NT2/D1 (cell line): ENCODE results near the gene SCARB2.

Experiments used
- DNase-seq: peaks from one replicate; pipeline ENCODE4 v3.0.0-alpha.2; 2011; ENCODE audit warnings: low read depth, low spot score
- H3K27me3 ChIP-seq: 2 replicates; pipeline ENCODE4 v1.6.0; 2011; ENCODE audit warnings: mild to moderate bottlenecking; ENCODE audit not compliant: insufficient read length, insufficient read depth
- H3K36me3 ChIP-seq: 2 replicates; pipeline ENCODE4 v1.6.1; 2011; ENCODE audit warnings: mild to moderate bottlenecking, low read length, mixed read lengths; ENCODE audit not compliant: insufficient read depth, insufficient read length
- H3K4me1 ChIP-seq: 2 replicates; pipeline ENCODE4 v1.5.1; 2011; ENCODE audit not compliant: insufficient read depth, insufficient read length
- H3K4me3 ChIP-seq: 2 replicates; pipeline ENCODE4 v1.5.1; 2011; ENCODE audit warnings: low read depth; ENCODE audit not compliant: insufficient read length
- H3K9ac ChIP-seq: 2 replicates; pipeline ENCODE4 v1.6.0; 2011; ENCODE audit warnings: low read depth; ENCODE audit not compliant: insufficient read length
- H3K9me3 ChIP-seq: 2 replicates; pipeline ENCODE4 v1.5.1; 2011; ENCODE audit warnings: mild to moderate bottlenecking, low read length; ENCODE audit not compliant: insufficient read depth
- SUZ12 ChIP-seq: IDR thresholded peaks from 2 replicates; pipeline ENCODE4 v1.6.1; 2011; ENCODE audit not compliant: insufficient read length, insufficient read depth; ENCODE audit errors: extremely low read depth
- YY1 ChIP-seq: IDR thresholded peaks from 2 replicates; pipeline ENCODE4 v1.6.1; 2011; ENCODE audit not compliant: insufficient read length, insufficient read depth
- ZNF274 ChIP-seq: IDR thresholded peaks from 2 replicates; pipeline ENCODE4 v1.6.1; 2011; ENCODE audit warnings: mild to moderate bottlenecking, low read depth, low read length

Gene SCARB2

GRCh38 chr4:76153356-76153755 lies 60.3 kb downstream of the SCARB2 start:
- Histone ChIP-seq H3K9ac (no peak overlapping the region), H3K9me3 (no peaks in the 10 kb centered on the region; the same call in 1 of the 2 replicates), H3K27me3 (no peaks in the 10 kb centered on the region), H3K4me1 (no peaks in the 10 kb centered on the region), H3K4me3 (no peak overlapping the region), H3K36me3 (peaks cover 8% of the 10 kb centered on the region)
- TF ChIP-seq ZNF274, result no peak
- DNase-seq, result no peak

GRCh38 chr4:76148142-76148865 lies 65.3 kb downstream of the SCARB2 start, which contains the start of gene NUP54:
Gene NUP54 (minus strand): TSS chr4:76148397. CDS start chr4:76148374, 23 bp downstream.
- Histone ChIP-seq H3K36me3 (peaks cover 21% of the 10 kb centered on the region), H3K9me3 (no peaks in the 10 kb centered on the region), H3K9ac (peak within 1 kb of the TSS; percentile 96), H3K4me3 (peak within 1 kb of the TSS; percentile 85), H3K27me3 (no peaks in the 10 kb centered on the region), H3K4me1 (no peaks in the 10 kb centered on the region)
- peak; percentile 93 for DNase-seq
- TF ChIP-seq YY1 (no peak), ZNF274 (no peak), SUZ12 (no peak)

GRCh38 chr4:76147454-76148141 lies 66.0 kb downstream of the SCARB2 start:
- H3K4me3 ChIP-seq, result peak overlapping the region; percentile 85
- H3K27me3 ChIP-seq, result no peaks in the 10 kb centered on the region
- H3K36me3 ChIP-seq, result peaks cover 26% of the 10 kb centered on the region
- H3K9ac ChIP-seq, result peak overlapping the region; percentile 96
- DNase-seq, result peak; percentile 70
- H3K4me1 ChIP-seq, result no peaks in the 10 kb centered on the region
- no peaks in the 10 kb centered on the region for H3K9me3 ChIP-seq
- TF ChIP-seq ZNF274, result no peak
- TF ChIP-seq SUZ12, result no peak
- no peak for TF ChIP-seq YY1

GRCh38 chr4:76144546-76144945 lies 69.1 kb downstream of the SCARB2 start:
- TF ChIP-seq ZNF274 (no peak), SUZ12 (no peak)
- Histone ChIP-seq H3K9ac (no peak overlapping the region), H3K27me3 (no peaks in the 10 kb centered on the region), H3K4me3 (no peak overlapping the region), H3K4me1 (no peaks in the 10 kb centered on the region), H3K9me3 (no peaks in the 10 kb centered on the region), H3K36me3 (peaks cover 49% of the 10 kb centered on the region)
- DNase-seq, result no peak

- Histone ChIP-seq H3K36me3 (peaks cover 77% of the 10 kb centered on the region), H3K27me3 (no peaks in the 10 kb centered on the region), H3K4me1 (no peaks in the 10 kb centered on the region), H3K4me3 (no peak overlapping the region), H3K9ac (no peak overlapping the region), H3K9me3 (no peaks in the 10 kb centered on the region)
- TF ChIP-seq SUZ12 (no peak), ZNF274 (no peak), YY1 (no peak)
- DNase-seq, result no peak
Measured at GRCh38 chr4:76141241-76141640, 72.4 kb downstream of the SCARB2 start.

- Histone ChIP-seq H3K27me3 (no peaks in the 10 kb centered on the region), H3K4me3 (no peak overlapping the region), H3K36me3 (peaks cover 59% of the 10 kb centered on the region), H3K4me1 (no peaks in the 10 kb centered on the region), H3K9ac (no peak overlapping the region), H3K9me3 (no peaks in the 10 kb centered on the region)
- no peak for DNase-seq
- no peak for TF ChIP-seq SUZ12
- TF ChIP-seq ZNF274, result no peak
- no peak for TF ChIP-seq YY1
Measured at GRCh38 chr4:76127754-76128153, 85.9 kb downstream of the SCARB2 start.

- Histone ChIP-seq H3K9me3 (no peaks in the 10 kb centered on the region), H3K36me3 (peaks cover 62% of the 10 kb centered on the region)
- TF ChIP-seq SUZ12 (no peak), YY1 (no peak), ZNF274 (no peak)
Measured at GRCh38 chr4:76125816-76126215, 87.8 kb downstream of the SCARB2 start.

GRCh38 chr4:76120199-76120598 lies 93.4 kb downstream of the SCARB2 start:
- no peak for TF ChIP-seq YY1
- TF ChIP-seq SUZ12, result no peak
- no peak for TF ChIP-seq ZNF274
- Histone ChIP-seq H3K36me3 (peaks cover 69% of the 10 kb centered on the region), H3K27me3 (no peaks in the 10 kb centered on the region), H3K9ac (no peak overlapping the region), H3K9me3 (no peaks in the 10 kb centered on the region), H3K4me3 (no peak overlapping the region), H3K4me1 (no peaks in the 10 kb centered on the region)
- no peak for DNase-seq

More at GRCh38 chr4:76125816-76126215, 87.8 kb downstream of the SCARB2 start:
- Histone ChIP-seq H3K27me3 (no peaks in the 10 kb centered on the region), H3K4me3 (no peak overlapping the region), H3K4me1 (no peaks in the 10 kb centered on the region), H3K9ac (no peak overlapping the region)
- no peak for DNase-seq
